Trophoblast cell (in vitro differentiated cells and primary cell): Measurements from ENCODE around the gene PPIP5K2.

ENCODE experiments used
- DNase-seq, 2 donors: peaks; one replicate each; pipeline ENCODE4 v3.0.0-alpha.2; 2016
- H2AFZ ChIP-seq: 2 replicates; pipeline ENCODE4 v1.6.1; 2013; ENCODE audit warnings: low read length, moderate library complexity, mild to moderate bottlenecking; ENCODE audit not compliant: insufficient read depth, poor library complexity
- H2AK5ac ChIP-seq: 2 replicates; pipeline ENCODE4 v1.6.1; 2013; ENCODE audit warnings: mild to moderate bottlenecking, low read length
- H2BK120ac ChIP-seq: 2 replicates; pipeline ENCODE4 v1.6.1; 2013; ENCODE audit warnings: low read length, mild to moderate bottlenecking, moderate library complexity; ENCODE audit not compliant: insufficient read depth, poor library complexity
- H2BK12ac ChIP-seq: 2 replicates; pipeline ENCODE4 v1.6.1; 2013; ENCODE audit warnings: mild to moderate bottlenecking, low read length, moderate library complexity
- H2BK5ac ChIP-seq: 2 replicates; pipeline ENCODE4 v1.6.1; 2013; ENCODE audit warnings: low read length, low read depth, moderate library complexity, mild to moderate bottlenecking; ENCODE audit not compliant: poor library complexity
- H3K14ac ChIP-seq: 2 replicates; pipeline ENCODE4 v1.6.1; 2013; ENCODE audit warnings: mild to moderate bottlenecking, low read length
- H3K18ac ChIP-seq: 2 replicates; pipeline ENCODE4 v1.6.1; 2013; ENCODE audit warnings: mild to moderate bottlenecking, low read length
- H3K23ac ChIP-seq: 2 replicates; pipeline ENCODE4 v1.6.1; 2013; ENCODE audit warnings: low read length
- H3K27ac ChIP-seq: 2 replicates; pipeline ENCODE4 v1.5.1; 2013; ENCODE audit warnings: low read depth, mild to moderate bottlenecking, inconsistent platforms, low read length, moderate library complexity
- H3K27me3 ChIP-seq: 2 replicates; pipeline ENCODE4 v1.6.1; 2013; ENCODE audit warnings: inconsistent platforms, mild to moderate bottlenecking, low read length, moderate library complexity; ENCODE audit not compliant: insufficient read depth
- H3K36me3 ChIP-seq, 2 experiments: 1 replicate in 1 of 2; 2 replicates in 1 of 2; pipeline ENCODE4 v1.6.1; 2013; ENCODE audit warnings: low read length in 2 of 2, mild to moderate bottlenecking in 2 of 2, moderate library complexity in 1 of 2; ENCODE audit not compliant: insufficient read depth in 2 of 2, control insufficient read depth in 1 of 2
- H3K4ac ChIP-seq: 2 replicates; pipeline ENCODE4 v1.6.1; 2013; ENCODE audit warnings: low read depth, mild to moderate bottlenecking, low read length, moderate library complexity
- H3K4me1 ChIP-seq, 2 experiments: 1 replicate in 1 of 2; 2 replicates in 1 of 2; pipeline ENCODE4 v1.6.1; 2013; ENCODE audit warnings: low read length in 2 of 2, mild to moderate bottlenecking in 2 of 2, moderate library complexity in 1 of 2; ENCODE audit not compliant: insufficient read depth in 2 of 2, control insufficient read depth in 1 of 2
- H3K4me2 ChIP-seq: 2 replicates; pipeline ENCODE4 v1.6.1; 2013; ENCODE audit warnings: inconsistent platforms, mild to moderate bottlenecking, low read length, moderate library complexity
- H3K4me3 ChIP-seq: 2 replicates; pipeline ENCODE4 v1.5.1; 2013; ENCODE audit warnings: mild to moderate bottlenecking, low read depth, low read length, inconsistent platforms
- H3K79me1 ChIP-seq: one replicate; pipeline ENCODE4 v1.6.1; 2013; ENCODE audit warnings: low read length
- H3K79me2 ChIP-seq: 2 replicates; pipeline ENCODE4 v1.6.1; 2013; ENCODE audit warnings: low read length, mild to moderate bottlenecking; ENCODE audit not compliant: control insufficient read depth, insufficient read depth, poor library complexity
- H3K9ac ChIP-seq: 2 replicates; pipeline ENCODE4 v1.6.1; 2013; ENCODE audit warnings: mild to moderate bottlenecking, low read length
- H3K9me3 ChIP-seq: 2 replicates; pipeline ENCODE4 v1.6.1; 2013; ENCODE audit warnings: low read depth, mild to moderate bottlenecking, control low read depth, inconsistent platforms, low read length; ENCODE audit not compliant: insufficient read depth
- H4K12ac ChIP-seq: 2 replicates; pipeline ENCODE4 v1.6.1; 2013; ENCODE audit warnings: low read depth, mild to moderate bottlenecking, low read length, moderate library complexity
- H4K8ac ChIP-seq: 2 replicates; pipeline ENCODE4 v1.6.1; 2013; ENCODE audit warnings: low read depth, mild to moderate bottlenecking, low read length, moderate library complexity
- H4K91ac ChIP-seq: one replicate; pipeline ENCODE4 v1.6.1; 2013; ENCODE audit warnings: low read depth, mild to moderate bottlenecking, low read length, moderate library complexity
- WGBS: extraction: QIAGEN DNeasy Blood & Tissue Kit; methylation state at CpG from one replicate; pipeline ENCODE4 v1.1.7; 2013; ENCODE audit warnings: missing lambda C conversion rate; ENCODE audit not compliant: insufficient read length, insufficient coverage; ENCODE audit errors: extremely low coverage; 5-methylcytosine and 5-hydroxymethylcytosine counted together

The PPIP5K2 gene

DNA sequence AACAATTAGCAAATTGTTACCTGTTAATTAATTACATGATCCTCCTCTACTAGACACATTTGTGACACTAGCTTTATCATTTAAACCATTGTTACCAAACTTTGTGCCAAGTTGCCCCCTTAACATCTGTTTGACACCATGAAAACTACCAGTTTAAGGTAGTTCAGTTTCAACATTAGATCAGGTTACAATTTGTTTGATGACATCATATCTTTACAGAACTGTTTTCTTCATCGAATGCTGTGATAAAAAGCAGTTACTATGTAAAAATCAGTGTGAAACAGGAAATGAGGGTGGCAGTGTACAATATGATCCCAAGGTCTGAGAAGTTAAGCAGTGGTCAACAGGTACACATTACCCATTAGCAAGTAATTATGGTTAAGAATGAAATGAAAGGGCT lies 17.9 kb upstream of the PPIP5K2 start:
- H3K18ac ChIP-seq: no peak overlapping the region
- H3K9ac ChIP-seq: no peak overlapping the region
- no peaks in the 10 kb centered on the region for H3K79me2 ChIP-seq
- H4K8ac ChIP-seq: no peak overlapping the region
- no peak overlapping the region for H2AFZ ChIP-seq
- H3K4ac ChIP-seq: no peak overlapping the region
- no peak overlapping the region for H3K14ac ChIP-seq
- H3K27me3 ChIP-seq: no peaks in the 10 kb centered on the region
- H3K23ac ChIP-seq: no peak overlapping the region
- no peak overlapping the region for H4K12ac ChIP-seq
- no peak overlapping the region for H2AK5ac ChIP-seq
- no peak overlapping the region for H3K4me3 ChIP-seq
- H3K9me3 ChIP-seq: no peaks in the 10 kb centered on the region
- no peak overlapping the region for H2BK12ac ChIP-seq
- no peak overlapping the region for H3K27ac ChIP-seq
- no peak overlapping the region for H2BK5ac ChIP-seq
- DNase-seq: no peak
- no peak overlapping the region for H4K91ac ChIP-seq
- H3K4me2 ChIP-seq: no peak overlapping the region
- no peaks in the 10 kb centered on the region for H3K79me1 ChIP-seq
- H3K4me1 ChIP-seq: no peaks in the 10 kb centered on the region
- no peak overlapping the region for H2BK120ac ChIP-seq
- no CpG with 5 or more reads among the region's 1 CpG for WGBS
- H3K36me3 ChIP-seq: peaks cover 0 to 4% of the 10 kb centered on the region in 2 experiments

DNA sequence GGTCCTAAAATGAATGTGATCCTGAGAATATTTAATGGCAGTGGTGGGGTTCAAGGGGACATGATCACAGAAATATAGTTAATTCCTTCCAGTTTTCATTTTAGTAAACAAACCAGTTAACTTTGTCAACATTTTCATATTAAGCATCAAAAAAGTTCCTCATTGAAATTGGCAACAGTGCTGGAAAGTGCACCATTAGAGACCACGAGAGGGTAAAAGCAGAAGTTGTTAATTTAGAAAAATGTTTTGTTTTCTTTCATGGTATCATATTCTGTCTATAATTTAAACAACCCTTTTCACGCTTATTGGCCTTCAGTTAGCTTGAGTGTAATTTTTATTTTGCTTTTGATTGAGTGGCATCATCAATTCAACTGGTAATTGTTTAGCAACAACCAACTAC lies 12.0 kb upstream of the PPIP5K2 start:
- Histone ChIP-seq H3K27ac (no peak overlapping the region), H2AFZ (no peak overlapping the region), H2BK12ac (no peak overlapping the region), H4K12ac (no peak overlapping the region), H3K79me1 (no peaks in the 10 kb centered on the region), H4K8ac (no peak overlapping the region), H3K9me3 (no peaks in the 10 kb centered on the region), H3K36me3 (peaks cover 0 to 4% of the 10 kb centered on the region in 2 experiments), H3K4me3 (no peak overlapping the region), H2BK120ac (no peak overlapping the region), H2BK5ac (no peak overlapping the region), H3K4me1 (no peaks in the 10 kb centered on the region), H3K4me2 (no peak overlapping the region), H3K27me3 (no peaks in the 10 kb centered on the region), H3K23ac (no peak overlapping the region), H4K91ac (no peak overlapping the region), H2AK5ac (no peak overlapping the region), H3K18ac (no peak overlapping the region), H3K14ac (no peak overlapping the region), H3K79me2 (no peaks in the 10 kb centered on the region), H3K9ac (no peak overlapping the region), H3K4ac (no peak overlapping the region)
- WGBS: no CpG with 5 or more reads among the region's 2 CpGs
- DNase-seq: no peak

DNA sequence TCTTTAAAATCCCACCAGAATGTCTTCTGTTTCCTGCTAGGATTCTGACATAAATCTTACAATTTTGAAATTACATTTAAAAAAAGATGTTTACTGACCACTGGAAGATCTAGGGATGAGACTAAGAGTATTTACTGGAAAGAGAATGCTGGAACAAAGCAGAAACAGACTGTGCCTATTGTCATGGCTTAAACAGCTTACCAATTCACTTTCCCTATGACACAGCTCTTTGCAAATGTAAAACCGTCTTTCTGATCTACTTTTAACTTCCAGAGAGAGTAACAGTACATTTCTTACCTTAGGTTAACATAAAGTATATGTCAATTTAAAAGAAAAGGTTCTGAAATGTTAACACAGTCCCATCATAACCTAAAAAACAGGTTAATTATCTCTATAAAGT lies 10.8 kb upstream of the PPIP5K2 start:
- Histone ChIP-seq H3K27me3 (no peaks in the 10 kb centered on the region), H3K4me3 (no peak overlapping the region), H3K4me2 (no peak overlapping the region), H3K4ac (no peak overlapping the region), H3K9me3 (no peaks in the 10 kb centered on the region), H2BK12ac (no peak overlapping the region), H3K79me2 (no peaks in the 10 kb centered on the region), H3K14ac (no peak overlapping the region), H3K4me1 (no peaks in the 10 kb centered on the region), H2BK5ac (no peak overlapping the region), H2BK120ac (no peak overlapping the region), H3K18ac (no peak overlapping the region), H2AFZ (no peak overlapping the region), H3K27ac (no peak overlapping the region), H3K36me3 (no peaks in the 10 kb centered on the region), H2AK5ac (no peak overlapping the region), H3K23ac (no peak overlapping the region), H4K12ac (no peak overlapping the region), H3K9ac (no peak overlapping the region), H4K91ac (no peak overlapping the region), H4K8ac (no peak overlapping the region), H3K79me1 (no peaks in the 10 kb centered on the region)
- WGBS: no CpG with 5 or more reads among the region's 1 CpG
- no peak for DNase-seq

DNA sequence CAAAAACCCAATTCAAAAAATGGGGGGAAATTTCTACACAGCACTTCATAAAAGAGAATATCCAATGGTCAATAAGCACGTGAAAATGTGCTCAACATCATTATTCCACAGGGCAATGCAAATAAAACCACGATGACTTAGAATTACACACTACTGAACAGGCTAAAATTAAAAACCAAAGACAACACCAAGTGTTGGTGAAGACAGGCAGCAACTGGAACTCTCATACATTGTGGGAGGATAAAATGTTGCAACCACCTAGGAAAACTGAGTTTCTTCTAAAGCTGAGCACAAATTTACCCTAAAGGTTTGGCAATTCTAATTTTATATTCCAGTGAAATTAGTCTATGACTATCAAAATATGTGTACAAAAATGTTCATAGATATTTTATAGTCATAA lies 9.7 kb upstream of the PPIP5K2 start:
- Histone ChIP-seq H3K18ac (no peak overlapping the region), H3K4me2 (no peak overlapping the region), H4K91ac (no peak overlapping the region), H3K79me2 (no peaks in the 10 kb centered on the region), H3K4me1 (no peaks in the 10 kb centered on the region), H2BK5ac (no peak overlapping the region), H2BK120ac (no peak overlapping the region), H4K8ac (no peak overlapping the region), H3K9ac (no peak overlapping the region), H2AFZ (no peak overlapping the region), H3K14ac (no peak overlapping the region), H3K79me1 (no peaks in the 10 kb centered on the region), H3K4me3 (no peak overlapping the region), H2BK12ac (no peak overlapping the region), H3K9me3 (no peaks in the 10 kb centered on the region), H3K27ac (no peak overlapping the region), H3K36me3 (no peaks in the 10 kb centered on the region), H4K12ac (no peak overlapping the region), H3K4ac (no peak overlapping the region), H2AK5ac (no peak overlapping the region), H3K23ac (no peak overlapping the region), H3K27me3 (no peaks in the 10 kb centered on the region)
- DNase-seq: no peak
- no CpG with 5 or more reads among the region's 2 CpGs for whole genome bisulfite sequencing
